ENCODE results near the gene NEU2. TPM values are rescaled to one million over a fixed set of nuclear protein-coding genes. Genes with fewer than 3 reads are reported as not detected.

NEU2 gene
- total and polyA plus RNA-seq, 2 of the 13 experiments (the other 11 are each of a cell fraction or from before 2014, with no cell fraction given) = not detected

DNA sequence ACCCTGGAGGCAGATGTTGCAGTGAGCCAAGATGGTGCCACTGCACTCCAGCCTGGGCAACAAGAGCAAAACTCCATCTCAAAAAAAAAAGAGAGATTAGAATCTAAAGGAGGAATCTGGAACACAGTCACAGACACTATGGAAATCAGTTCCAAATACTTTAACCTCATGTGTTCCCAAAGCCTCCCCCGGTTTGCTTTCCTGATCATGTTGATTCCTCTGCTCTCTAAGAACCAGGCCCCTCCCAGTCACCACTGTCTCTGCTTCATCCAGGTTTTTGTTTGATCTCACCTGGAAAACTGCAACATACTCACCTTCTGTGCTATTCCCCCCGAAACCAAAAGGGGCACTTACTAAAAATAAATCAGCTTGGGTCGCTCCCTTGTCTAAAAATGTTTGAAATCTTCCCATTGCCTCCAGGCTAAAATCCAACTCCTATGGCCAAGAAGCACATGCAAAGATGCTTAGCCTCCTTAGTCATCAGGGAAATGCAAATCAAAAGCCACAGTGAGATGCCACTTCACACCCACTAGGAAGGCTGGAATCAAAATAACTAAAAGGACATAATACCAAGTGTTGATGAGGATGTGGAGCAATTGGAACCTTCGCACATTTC is 6.2 kb upstream of the NEU2 start:
- no peak for ATAC-seq
- peaks cover 3 to 19% of the 10 kb centered on the region in 2 experiments; a peak in 4 of 5 replicates for H3K27me3 ChIP-seq (ENCODE audit: control insufficient read depth in 1 of 2, insufficient read depth in 2 of 2, low read length in 2 of 2)
- intact Hi-C loops (cut with micrococcal nuclease; ENCODE audit: unreplicated experiment) (no loop called here), in situ Hi-C loops (cut with HindIII; ENCODE audit: extremely low pct_ligation_motif_present, low pct_unique_long_range_greater_than_20kb) (loop anchor here (10.0 kb wide), 1 partner anchor 172 kb away; no protein-coding TSS in a partner anchor)
- no peaks in the 10 kb centered on the region for H3K79me2 ChIP-seq (ENCODE audit: insufficient read depth, low read length)
- no peak overlapping the region for H2AFZ ChIP-seq (ENCODE audit: low read length)
- H3K9ac ChIP-seq (ENCODE audit: insufficient read depth, low read depth, low read length) = no peak overlapping the region
- H3K36me3 ChIP-seq (replicated peaks in 1 of 2; ENCODE audit: control insufficient read depth in 1 of 2, insufficient read depth in 2 of 2, low read length in 2 of 2) = no peaks in the 10 kb centered on the region
- H3K9me3 ChIP-seq (ENCODE audit: low read length) = no peaks in the 10 kb centered on the region
- POLR2A ChIA-PET = no interaction called here
- 46% methylated on average over 4 of the region's 4 CpGs for WGBS (ENCODE audit: low lambda C conversion rate)
- no peak overlapping the region for H3K4me3 ChIP-seq (replicated peaks in 1 of 3; ENCODE audit: insufficient read depth in 1 of 3, low read depth in 2 of 3, low read length in 3 of 3)
- no peak for DNase-seq (ENCODE audit: low spot score)
- no TSS peak for BruUV-seq (replicated peaks)
- TF ChIP-seq ZNF382 (CRISPR knock-in tag; IDR thresholded peaks at IDR 0.05; ENCODE audit: borderline replicate concordance) (no peak), BRCA1 (CRISPR knock-in tag; IDR thresholded peaks at IDR 0.05) (no peak), RNF2 (conservative IDR thresholded peaks at IDR 0.05; ENCODE audit: low read depth) (no peak), NKX3-1 (CRISPR knock-in tag; IDR thresholded peaks at IDR 0.05) (no peak), TP53 (CRISPR knock-in tag; conservative IDR thresholded peaks at IDR 0.05) (no peak), MEIS2 (CRISPR knock-in tag; IDR thresholded peaks at IDR 0.05) (no peak)
- TF ChIP-seq, protein P1, sequence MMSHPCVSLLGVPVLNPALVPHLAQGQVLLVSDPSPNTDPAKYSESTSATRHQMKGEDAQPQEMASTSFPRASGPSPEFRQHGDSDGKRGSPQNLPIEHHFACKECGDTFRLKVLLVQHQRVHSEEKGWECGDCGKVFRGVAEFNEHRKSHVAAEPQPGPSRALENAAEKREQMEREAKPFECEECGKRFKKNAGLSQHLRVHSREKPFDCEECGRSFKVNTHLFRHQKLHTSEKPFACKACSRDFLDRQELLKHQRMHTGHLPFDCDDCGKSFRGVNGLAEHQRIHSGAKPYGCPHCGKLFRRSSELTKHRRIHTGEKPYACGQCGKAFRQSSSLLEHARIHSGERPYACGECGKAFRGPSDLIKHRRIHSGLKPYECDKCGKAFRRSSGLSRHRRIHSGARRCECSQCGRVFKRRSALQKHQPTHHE (CRISPR knock-in tag; IDR thresholded peaks at IDR 0.05; ENCODE audit: borderline replicate concordance) = no peak
- H4K20me1 ChIP-seq (ENCODE audit: insufficient read depth, low read length) = no peaks in the 10 kb centered on the region
- H3K4me2 ChIP-seq (ENCODE audit: low read depth, low read length) = no peak overlapping the region
- CTCF ChIA-PET (ENCODE audit: low intra/inter-chr PET ratio, low total read pairs) = no interaction called here
- no peak for FAIRE-seq
- H3K27ac ChIP-seq (ENCODE audit: extremely low read length, insufficient read depth, low read length) = no peak overlapping the region
- H3K4me1 ChIP-seq (ENCODE audit: insufficient read depth, low read length) = peaks cover 3% of the 10 kb centered on the region; the same call in 1 of the 2 replicates

Data from HepG2 (cell line).